ENCODE measurements around the gene LYL1. TPM values are rescaled to one million over a fixed set of nuclear protein-coding genes. Genes with fewer than 3 reads are reported as not detected.

Gene LYL1
- total RNA-seq, 2 experiments from 2014 or later: 66.8 to 72.5 TPM

DNA sequence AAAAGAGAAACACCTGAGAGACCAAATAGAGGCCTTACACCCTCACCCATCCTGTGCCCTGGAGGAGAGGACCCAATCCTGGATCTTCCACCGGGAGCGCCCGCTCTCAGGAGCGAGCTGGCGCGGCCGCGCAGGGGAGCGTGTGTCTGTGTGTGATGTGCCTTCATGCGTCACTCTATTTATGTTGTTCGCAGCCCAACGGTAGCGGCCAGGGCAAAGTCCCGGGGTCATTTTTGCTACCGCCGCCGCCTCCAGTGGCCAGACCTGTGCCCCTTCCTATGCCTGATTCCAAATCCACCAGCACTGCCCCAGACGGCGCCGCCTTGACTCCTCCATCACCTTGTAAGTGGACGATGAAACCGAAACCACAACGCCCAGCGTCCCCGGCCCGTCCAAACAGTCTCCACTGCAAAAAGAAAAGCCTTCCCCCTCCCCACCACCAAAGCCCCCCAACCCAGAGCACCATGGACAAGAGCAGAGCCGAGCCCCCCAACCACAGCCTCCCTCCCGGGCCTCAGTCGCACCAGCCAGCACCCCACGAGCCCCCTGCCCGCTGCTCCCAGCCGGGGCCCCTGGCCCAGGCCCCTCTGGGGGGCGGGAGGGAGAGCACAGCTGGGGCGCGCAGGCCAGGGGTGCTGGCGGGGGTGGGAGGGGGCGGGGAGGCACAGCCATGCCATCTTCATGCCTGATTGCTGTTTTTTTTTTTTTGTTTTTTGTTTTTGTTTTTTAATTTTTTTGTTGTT, 14.7 kb downstream of the LYL1 start:
- Histone ChIP-seq H4K20me1 (ENCODE audit: insufficient read depth, low read length) (no peaks in the 10 kb centered on the region), H3K9me2 (ENCODE audit: insufficient read depth, low read length) (no peaks in the 10 kb centered on the region), H3K4me2 (ENCODE audit: low read length) (no peak overlapping the region), H3K4me3 (ENCODE audit: low read depth, low read length, poor library complexity, severe bottlenecking) (no peak overlapping the region), H3K27ac (ENCODE audit: low read depth, low read length, poor library complexity, severe bottlenecking) (no peak overlapping the region), H2AFZ (ENCODE audit: low read length) (no peak overlapping the region), H3K36me3 (ENCODE audit: insufficient read depth, low read length) (no peaks in the 10 kb centered on the region), H3K79me2 (ENCODE audit: insufficient read depth, low read depth, low read length) (no peaks in the 10 kb centered on the region), H3K4me1 (ENCODE audit: insufficient read depth, low read length, poor library complexity, severe bottlenecking) (no peaks in the 10 kb centered on the region), H3K9me3 (ENCODE audit: low read length) (no peaks in the 10 kb centered on the region)
- ChIA-PET POLR2A (no interaction called here), CTCF (ENCODE audit: unreplicated experiment) (interaction anchor here (0.6 kb wide), 1 partner anchor 17 kb away, joined by 3 read pairs; no protein-coding TSS in a partner anchor)
- intact Hi-C loops (cut with micrococcal nuclease; ENCODE audit: unreplicated experiment): no loop called here
- no peak for DNase-seq (ENCODE audit: low spot score)
- BruUV-seq (replicated peaks): no TSS peak
- TF ChIP-seq CTCF (conservative IDR thresholded peaks at IDR 0.05; ENCODE audit: low read length): no peak
- TF ChIP-seq EZH2phosphoT487 (IDR thresholded peaks at IDR 0.05; ENCODE audit: borderline replicate concordance, low read depth, low read length): no peak

DNA sequence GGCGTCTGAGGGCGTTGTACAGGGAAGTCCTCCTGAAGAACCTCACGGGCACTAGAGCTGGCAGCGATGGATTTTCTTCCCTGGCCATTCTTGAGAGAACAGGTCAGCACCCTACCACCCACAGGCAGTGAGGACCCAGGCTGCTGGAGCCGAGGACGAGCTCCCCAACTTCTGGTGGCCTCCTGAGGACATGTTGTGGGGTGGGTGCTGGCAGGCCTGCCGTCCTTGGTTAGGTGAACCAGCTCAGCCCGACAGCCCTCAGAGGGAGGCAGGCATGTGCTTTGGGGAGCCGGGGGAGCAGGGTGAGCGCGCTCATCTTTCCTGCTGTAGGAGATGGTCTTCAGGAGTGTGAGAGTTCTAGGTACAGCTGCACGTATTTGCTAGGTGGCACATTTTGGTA, 15.4 kb downstream of the LYL1 start:
- Histone ChIP-seq H3K79me2 (ENCODE audit: insufficient read depth, low read depth, low read length) (no peaks in the 10 kb centered on the region), H4K20me1 (ENCODE audit: insufficient read depth, low read length) (no peaks in the 10 kb centered on the region), H3K36me3 (ENCODE audit: insufficient read depth, low read length) (no peaks in the 10 kb centered on the region), H3K4me2 (ENCODE audit: low read length) (no peak overlapping the region), H3K4me1 (ENCODE audit: insufficient read depth, low read length, poor library complexity, severe bottlenecking) (no peaks in the 10 kb centered on the region), H3K4me3 (ENCODE audit: low read depth, low read length, poor library complexity, severe bottlenecking) (no peak overlapping the region), H3K9me3 (ENCODE audit: low read length) (no peaks in the 10 kb centered on the region), H3K9me2 (ENCODE audit: insufficient read depth, low read length) (no peaks in the 10 kb centered on the region), H2AFZ (ENCODE audit: low read length) (no peak overlapping the region), H3K27ac (ENCODE audit: low read depth, low read length, poor library complexity, severe bottlenecking) (no peak overlapping the region)
- BruUV-seq (replicated peaks): no TSS peak
- DNase-seq (ENCODE audit: low spot score): no peak
- TF ChIP-seq CTCF (conservative IDR thresholded peaks at IDR 0.05; ENCODE audit: low read length) (no peak), EZH2phosphoT487 (IDR thresholded peaks at IDR 0.05; ENCODE audit: borderline replicate concordance, low read depth, low read length) (no peak)
- POLR2A ChIA-PET: no interaction called here
- CTCF ChIA-PET (ENCODE audit: unreplicated experiment): interaction anchor here (0.6 kb wide), 1 partner anchor 18 kb away, joined by 3 read pairs; no protein-coding TSS in a partner anchor
- intact Hi-C loops (cut with micrococcal nuclease; ENCODE audit: unreplicated experiment): no loop called here

DNA sequence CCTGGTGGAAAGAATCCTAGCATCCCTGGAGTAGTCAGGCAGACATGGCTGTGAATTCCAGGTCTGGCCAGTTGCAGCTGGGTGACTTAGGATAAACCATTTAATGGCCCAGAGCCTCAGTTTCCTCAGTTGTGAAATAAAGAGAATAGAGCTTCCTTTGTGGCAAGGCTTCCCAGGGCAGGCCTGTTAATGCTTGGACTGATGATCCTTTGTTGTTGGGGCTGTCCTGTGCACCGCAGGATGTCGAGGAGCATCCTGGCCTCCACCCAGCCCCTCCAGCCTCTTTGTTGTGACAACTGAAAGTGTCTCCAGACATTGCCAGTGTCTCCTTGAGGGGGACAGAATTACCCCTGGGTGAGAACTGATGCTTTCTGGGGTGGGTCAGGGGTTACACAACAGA, 16.3 kb downstream of the LYL1 start:
- Histone ChIP-seq H3K9me2 (ENCODE audit: insufficient read depth, low read length) (no peaks in the 10 kb centered on the region), H3K4me1 (ENCODE audit: insufficient read depth, low read length, poor library complexity, severe bottlenecking) (no peaks in the 10 kb centered on the region), H3K36me3 (ENCODE audit: insufficient read depth, low read length) (no peaks in the 10 kb centered on the region), H3K27ac (ENCODE audit: low read depth, low read length, poor library complexity, severe bottlenecking) (no peak overlapping the region), H3K4me3 (ENCODE audit: low read depth, low read length, poor library complexity, severe bottlenecking) (no peak overlapping the region), H3K4me2 (ENCODE audit: low read length) (no peak overlapping the region), H3K79me2 (ENCODE audit: insufficient read depth, low read depth, low read length) (no peaks in the 10 kb centered on the region), H3K9me3 (ENCODE audit: low read length) (no peaks in the 10 kb centered on the region), H2AFZ (ENCODE audit: low read length) (no peak overlapping the region), H4K20me1 (ENCODE audit: insufficient read depth, low read length) (no peaks in the 10 kb centered on the region)
- intact Hi-C loops (cut with micrococcal nuclease; ENCODE audit: unreplicated experiment): no loop called here
- ChIA-PET POLR2A (no interaction called here), CTCF (ENCODE audit: unreplicated experiment) (no interaction called here)
- no TSS peak for BruUV-seq (replicated peaks)
- no peak for TF ChIP-seq CTCF (conservative IDR thresholded peaks at IDR 0.05; ENCODE audit: low read length)
- DNase-seq (ENCODE audit: low spot score): no peak
